ENCODE measurements around the gene SREBF2.

SREBF2 gene

DNA sequence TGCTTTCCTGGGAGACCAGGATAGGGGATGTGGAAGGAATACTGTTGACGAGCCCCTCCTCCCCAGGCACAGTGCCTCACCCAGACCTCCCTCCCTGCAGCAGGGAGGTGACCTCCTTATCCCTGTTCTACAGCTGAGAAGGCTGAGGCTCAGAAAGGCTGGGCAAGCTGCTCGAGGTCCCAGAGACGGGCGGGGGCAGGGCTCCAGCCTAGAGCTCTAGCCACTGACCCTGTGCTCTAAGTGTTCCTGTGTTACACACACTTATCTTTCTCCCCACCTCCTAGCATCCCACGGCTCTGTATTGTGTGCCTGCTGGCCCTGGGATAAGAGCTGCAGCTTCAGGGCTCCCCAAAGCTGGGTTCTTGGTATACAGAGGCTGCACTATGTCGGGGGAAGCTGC, 24.5 kb upstream of the SREBF2 start:
- Histone ChIP-seq H3K4me3 (ENCODE audit: insufficient read depth, low read depth, low read length) (no peak overlapping the region), H3K27me3 (ENCODE audit: control insufficient read depth, insufficient read depth, low read length, poor library complexity, severe bottlenecking) (no peaks in the 10 kb centered on the region), H3K36me3 (ENCODE audit: control insufficient read depth, insufficient read depth, low read length) (no peaks in the 10 kb centered on the region), H3K27ac (ENCODE audit: insufficient read depth, low read depth, low read length, poor library complexity, severe bottlenecking) (no peak overlapping the region), H3K4me1 (ENCODE audit: control insufficient read depth, insufficient read depth, low read length) (no peaks in the 10 kb centered on the region), H3K9me3 (ENCODE audit: control insufficient read depth, low read length) (no peaks in the 10 kb centered on the region)
- 78 to 87% methylated on average over 6 of the region's 6 CpGs for WGBS, 2 experiments

DNA sequence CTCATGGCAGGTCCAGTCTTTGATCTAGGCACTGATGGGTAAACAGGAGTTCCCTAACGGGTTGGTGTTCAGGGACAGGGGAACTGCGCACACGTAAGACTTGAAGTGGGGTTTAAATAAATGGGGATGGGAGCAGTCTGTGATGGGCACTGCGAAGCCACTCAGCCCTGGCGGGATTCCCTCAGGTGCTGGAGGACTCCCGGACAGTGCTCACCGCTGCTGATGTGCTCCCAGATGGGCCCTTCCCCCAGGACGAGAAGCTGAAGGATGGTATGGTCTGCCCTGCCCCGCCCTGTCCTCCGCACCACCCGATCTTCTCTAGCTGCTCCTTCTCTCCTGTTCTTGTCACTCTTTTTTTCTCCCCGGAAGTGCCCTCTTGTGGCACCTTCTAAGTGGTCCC, 22.9 kb upstream of the SREBF2 start:
- 93% methylated on average over 12 of the region's 12 CpGs for WGBS, 2 experiments

DNA sequence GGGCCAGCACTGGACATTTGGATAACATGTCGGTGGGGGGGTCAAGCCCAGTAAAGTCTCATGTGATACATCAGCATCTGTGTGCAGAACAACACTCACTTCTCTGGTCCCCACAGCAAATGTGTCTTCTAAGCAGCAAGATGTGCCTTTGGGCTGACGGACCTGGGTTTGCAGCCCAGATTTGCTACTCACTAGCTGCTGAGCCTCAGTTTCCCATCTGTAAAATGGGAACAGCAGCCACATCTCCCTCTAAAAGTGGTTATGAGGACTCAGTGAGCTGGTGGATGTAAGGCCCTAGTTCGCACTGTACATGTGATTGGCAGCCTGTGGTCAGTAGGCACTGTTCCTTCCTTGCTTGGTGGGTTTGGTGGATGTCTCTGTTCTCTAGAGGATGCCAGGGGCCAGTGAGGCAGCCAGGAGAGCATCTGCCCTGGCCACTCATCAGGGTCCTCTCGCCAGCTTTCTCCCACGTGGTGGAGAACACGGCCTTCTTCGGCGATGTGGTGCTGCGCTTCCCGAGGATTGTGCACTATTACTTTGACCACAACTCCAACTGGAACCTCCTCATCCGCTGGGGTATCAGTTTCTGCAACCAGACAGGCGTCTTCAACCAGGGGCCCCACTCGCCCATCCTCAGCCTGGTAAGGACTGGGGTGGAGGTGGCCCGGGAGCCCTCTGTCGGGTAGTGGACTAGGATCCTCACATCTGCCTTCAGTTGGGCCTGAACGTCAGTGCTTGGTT, 19.9 kb upstream of the SREBF2 start:
- no peaks in the 10 kb centered on the region for H3K36me3 ChIP-seq (ENCODE audit: control insufficient read depth, insufficient read depth, low read length)
- 95 to 97% methylated on average over 16 of the region's 16 CpGs for WGBS, 2 experiments
- H3K9me3 ChIP-seq (ENCODE audit: control insufficient read depth, low read length): no peaks in the 10 kb centered on the region
- no peak overlapping the region for H3K4me3 ChIP-seq (ENCODE audit: insufficient read depth, low read depth, low read length)
- no peaks in the 10 kb centered on the region for H3K27me3 ChIP-seq (ENCODE audit: control insufficient read depth, insufficient read depth, low read length, poor library complexity, severe bottlenecking)
- no peak overlapping the region for H3K27ac ChIP-seq (ENCODE audit: insufficient read depth, low read depth, low read length, poor library complexity, severe bottlenecking)
- no peaks in the 10 kb centered on the region for H3K4me1 ChIP-seq (ENCODE audit: control insufficient read depth, insufficient read depth, low read length)

More for the DNA sequence above, 22.9 kb upstream of the SREBF2 start:
- Histone ChIP-seq H3K36me3 (ENCODE audit: control insufficient read depth, insufficient read depth, low read length) (no peaks in the 10 kb centered on the region), H3K27ac (ENCODE audit: insufficient read depth, low read depth, low read length, poor library complexity, severe bottlenecking) (no peak overlapping the region), H3K4me3 (ENCODE audit: insufficient read depth, low read depth, low read length) (no peak overlapping the region), H3K9me3 (ENCODE audit: control insufficient read depth, low read length) (no peaks in the 10 kb centered on the region), H3K4me1 (ENCODE audit: control insufficient read depth, insufficient read depth, low read length) (no peaks in the 10 kb centered on the region), H3K27me3 (ENCODE audit: control insufficient read depth, insufficient read depth, low read length, poor library complexity, severe bottlenecking) (no peaks in the 10 kb centered on the region)

DNA sequence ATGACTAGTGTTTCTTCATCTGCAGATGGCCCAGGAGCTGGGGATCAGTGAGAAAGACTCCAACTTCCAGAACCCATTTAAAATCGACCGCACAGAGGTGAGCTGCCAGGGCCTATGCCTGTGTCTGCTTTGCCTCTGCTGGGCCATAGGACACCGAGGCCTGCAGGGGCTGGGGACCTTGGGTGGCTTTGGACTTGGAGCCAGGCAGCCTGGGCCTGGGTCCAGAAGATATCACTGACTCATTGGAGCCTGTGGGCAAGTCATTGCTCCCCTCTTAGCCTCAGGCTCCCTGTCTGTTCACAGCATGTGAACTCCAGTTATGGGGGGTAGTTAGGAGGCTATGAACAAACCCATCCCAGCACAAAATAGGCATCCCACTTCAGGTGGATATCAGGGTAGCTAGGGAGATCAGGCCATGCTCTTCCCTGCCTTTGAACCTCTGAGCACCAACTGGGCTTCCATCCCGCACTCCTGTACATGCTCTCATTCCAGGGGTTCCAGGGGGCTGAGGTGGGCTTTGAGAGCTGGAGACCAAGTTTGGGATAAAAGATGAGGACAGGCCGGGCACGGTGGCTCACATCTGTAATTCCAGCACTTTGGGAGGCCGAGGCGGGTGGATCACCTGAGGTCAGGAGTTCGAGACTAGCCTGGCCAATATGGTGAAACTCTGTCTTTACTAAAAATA, 19.0 kb upstream of the SREBF2 start:
- 95% methylated on average over 9 of the region's 9 CpGs for WGBS, 2 experiments
- Histone ChIP-seq H3K27ac (ENCODE audit: insufficient read depth, low read depth, low read length, poor library complexity, severe bottlenecking) (no peak overlapping the region), H3K36me3 (ENCODE audit: control insufficient read depth, insufficient read depth, low read length) (no peaks in the 10 kb centered on the region), H3K4me3 (ENCODE audit: insufficient read depth, low read depth, low read length) (no peak overlapping the region), H3K27me3 (ENCODE audit: control insufficient read depth, insufficient read depth, low read length, poor library complexity, severe bottlenecking) (no peaks in the 10 kb centered on the region), H3K9me3 (ENCODE audit: control insufficient read depth, low read length) (no peaks in the 10 kb centered on the region), H3K4me1 (ENCODE audit: control insufficient read depth, insufficient read depth, low read length) (no peaks in the 10 kb centered on the region)

DNA sequence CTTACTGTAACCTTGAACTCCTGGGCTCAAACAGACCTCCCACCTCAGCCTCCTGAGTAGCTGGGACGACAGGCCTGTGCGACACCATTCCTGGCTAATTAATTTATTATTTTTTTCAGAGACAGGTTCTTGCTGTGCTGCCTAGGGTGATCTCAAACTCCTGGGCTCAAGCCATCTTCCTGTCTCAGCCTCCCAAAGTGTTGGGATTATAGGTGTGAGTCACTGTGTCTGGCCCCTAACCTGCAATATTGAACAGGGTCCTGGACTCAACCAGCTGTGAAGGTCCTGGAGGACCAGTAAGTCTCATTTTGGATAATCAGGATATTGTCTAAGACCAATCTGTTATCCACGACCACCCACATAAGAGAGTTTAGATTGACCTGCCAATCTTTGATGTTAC, 17.2 kb upstream of the SREBF2 start:
- H3K27ac ChIP-seq (ENCODE audit: insufficient read depth, low read depth, low read length, poor library complexity, severe bottlenecking): no peak overlapping the region
- H3K36me3 ChIP-seq (ENCODE audit: control insufficient read depth, insufficient read depth, low read length): no peaks in the 10 kb centered on the region
- WGBS, 2 experiments: 87 to 95% methylated on average over 3 of the region's 3 CpGs
- H3K9me3 ChIP-seq (ENCODE audit: control insufficient read depth, low read length): no peaks in the 10 kb centered on the region
- H3K4me1 ChIP-seq (ENCODE audit: control insufficient read depth, insufficient read depth, low read length): no peaks in the 10 kb centered on the region
- no peak overlapping the region for H3K4me3 ChIP-seq (ENCODE audit: insufficient read depth, low read depth, low read length)
- H3K27me3 ChIP-seq (ENCODE audit: control insufficient read depth, insufficient read depth, low read length, poor library complexity, severe bottlenecking): no peaks in the 10 kb centered on the region

DNA sequence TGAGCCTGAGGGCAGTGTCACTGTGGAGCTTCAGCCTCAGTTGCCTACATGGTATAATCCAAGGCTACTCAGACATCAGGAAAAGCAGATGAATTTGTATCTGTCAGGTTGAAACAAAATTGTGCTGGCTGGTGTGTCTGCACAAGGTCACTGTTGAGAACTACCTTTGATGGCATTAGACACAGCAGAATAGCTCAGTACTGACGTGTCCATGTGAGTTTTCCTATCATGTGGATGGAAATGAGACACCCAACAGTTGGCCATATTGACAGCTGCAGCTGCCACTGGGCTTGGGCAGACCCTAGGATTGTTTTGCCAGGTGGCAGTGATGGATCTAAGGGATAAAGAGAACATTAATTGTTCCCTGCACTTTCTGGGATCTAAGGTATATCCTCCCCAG, 16.7 kb upstream of the SREBF2 start:
- Histone ChIP-seq H3K9me3 (ENCODE audit: control insufficient read depth, low read length) (no peaks in the 10 kb centered on the region), H3K27ac (ENCODE audit: insufficient read depth, low read depth, low read length, poor library complexity, severe bottlenecking) (no peak overlapping the region), H3K4me3 (ENCODE audit: insufficient read depth, low read depth, low read length) (no peak overlapping the region), H3K27me3 (ENCODE audit: control insufficient read depth, insufficient read depth, low read length, poor library complexity, severe bottlenecking) (no peaks in the 10 kb centered on the region), H3K4me1 (ENCODE audit: control insufficient read depth, insufficient read depth, low read length) (no peaks in the 10 kb centered on the region), H3K36me3 (ENCODE audit: control insufficient read depth, insufficient read depth, low read length) (no peaks in the 10 kb centered on the region)
- 97 to 98% methylated on average over 1 of the region's 1 CpG for WGBS, 2 experiments

DNA sequence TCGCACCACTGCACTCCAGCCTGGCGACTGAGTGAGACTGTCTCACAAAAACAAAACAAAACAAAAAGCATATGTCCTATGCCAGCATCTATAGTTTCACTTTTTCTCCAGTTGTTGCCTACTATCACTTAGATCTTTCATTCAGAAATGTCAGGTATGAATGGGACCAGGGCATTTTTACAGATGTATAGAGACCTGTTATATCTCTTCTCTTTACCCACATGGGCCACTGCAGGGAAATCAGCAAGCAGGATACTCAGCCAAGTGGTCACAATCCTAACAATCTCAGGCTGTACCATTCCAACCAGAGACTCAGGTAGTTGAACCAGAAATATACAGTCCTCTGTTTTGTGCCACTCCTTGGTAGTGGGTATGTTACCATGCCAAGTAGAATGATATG, 16.0 kb upstream of the SREBF2 start:
- H3K9me3 ChIP-seq (ENCODE audit: control insufficient read depth, low read length): no peaks in the 10 kb centered on the region
- 93 to 97% methylated on average over 2 of the region's 2 CpGs for WGBS, 2 experiments
- H3K36me3 ChIP-seq (ENCODE audit: control insufficient read depth, insufficient read depth, low read length): no peaks in the 10 kb centered on the region
- no peaks in the 10 kb centered on the region for H3K27me3 ChIP-seq (ENCODE audit: control insufficient read depth, insufficient read depth, low read length, poor library complexity, severe bottlenecking)
- H3K27ac ChIP-seq (ENCODE audit: insufficient read depth, low read depth, low read length, poor library complexity, severe bottlenecking): no peak overlapping the region
- H3K4me3 ChIP-seq (ENCODE audit: insufficient read depth, low read depth, low read length): no peak overlapping the region
- H3K4me1 ChIP-seq (ENCODE audit: control insufficient read depth, insufficient read depth, low read length): no peaks in the 10 kb centered on the region

DNA sequence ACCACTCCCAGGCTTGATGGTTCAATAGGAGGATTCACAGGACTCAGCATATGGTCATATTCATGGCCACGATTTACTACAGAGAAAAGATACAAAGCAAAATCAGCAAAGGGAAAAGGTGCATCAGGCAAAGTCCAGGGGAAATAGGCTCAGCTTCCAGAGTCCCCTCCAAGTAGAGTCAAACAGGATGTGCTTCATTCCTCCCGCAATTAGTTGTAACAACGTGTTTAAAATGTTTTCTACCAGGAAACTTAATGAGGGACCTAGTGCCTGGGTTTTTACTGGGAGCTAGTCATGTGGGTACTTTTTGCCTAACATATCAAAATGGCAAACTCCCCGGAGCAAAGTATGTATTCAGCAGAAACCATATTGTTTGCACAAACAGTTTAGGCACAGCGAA, 14.9 kb upstream of the SREBF2 start:
- H3K4me3 ChIP-seq (ENCODE audit: insufficient read depth, low read depth, low read length): no peak overlapping the region
- no peaks in the 10 kb centered on the region for H3K4me1 ChIP-seq (ENCODE audit: control insufficient read depth, insufficient read depth, low read length)
- H3K9me3 ChIP-seq (ENCODE audit: control insufficient read depth, low read length): no peaks in the 10 kb centered on the region
- H3K27me3 ChIP-seq (ENCODE audit: control insufficient read depth, insufficient read depth, low read length, poor library complexity, severe bottlenecking): no peaks in the 10 kb centered on the region
- no peak overlapping the region for H3K27ac ChIP-seq (ENCODE audit: insufficient read depth, low read depth, low read length, poor library complexity, severe bottlenecking)
- no peaks in the 10 kb centered on the region for H3K36me3 ChIP-seq (ENCODE audit: control insufficient read depth, insufficient read depth, low read length)
- 94 to 95% methylated on average over 5 of the region's 5 CpGs for WGBS, 2 experiments

DNA sequence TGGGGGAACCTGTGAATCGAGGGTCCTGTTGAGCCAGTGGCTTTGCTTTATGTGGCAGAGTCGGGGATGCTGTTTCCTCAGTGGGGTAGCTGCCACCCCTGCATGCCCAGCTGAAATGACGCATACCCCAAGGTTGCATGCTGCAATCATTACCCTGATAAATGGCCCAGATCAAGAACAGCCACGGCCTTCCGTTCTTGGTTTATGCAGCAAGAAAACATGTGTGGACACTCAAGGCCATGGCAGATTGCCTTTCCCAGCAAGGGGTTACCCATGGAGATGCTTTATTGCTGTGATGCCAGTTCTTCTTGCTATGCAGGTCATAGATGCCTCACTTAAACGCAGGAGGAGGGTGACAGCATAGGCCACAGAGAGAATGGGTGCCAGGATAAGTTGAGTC, 14.3 kb upstream of the SREBF2 start:
- H3K27ac ChIP-seq (ENCODE audit: insufficient read depth, low read depth, low read length, poor library complexity, severe bottlenecking): no peak overlapping the region
- 94 to 96% methylated on average over 6 of the region's 6 CpGs for WGBS, 2 experiments

DNA sequence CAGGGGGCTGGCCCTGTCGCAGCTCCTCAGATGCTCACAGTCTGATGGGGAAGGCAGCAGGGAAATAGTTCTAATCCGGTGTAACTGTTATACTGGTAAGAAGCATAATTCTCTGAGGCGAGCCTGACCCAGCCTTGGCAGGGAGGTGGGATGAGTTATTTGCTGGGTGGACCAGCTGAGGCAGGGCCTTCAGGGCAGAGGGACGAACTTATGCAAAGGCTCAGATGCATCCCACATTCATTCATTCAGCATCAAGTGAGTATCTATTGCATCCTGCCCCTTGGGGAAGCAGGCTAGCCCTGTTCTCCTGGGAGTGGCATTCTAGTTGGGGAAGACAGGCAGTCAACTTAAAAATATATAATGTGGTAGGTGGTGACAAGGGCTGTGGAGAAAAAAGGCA, 13.6 kb upstream of the SREBF2 start:
- Histone ChIP-seq H3K4me3 (ENCODE audit: insufficient read depth, low read depth, low read length) (no peak overlapping the region), H3K36me3 (ENCODE audit: control insufficient read depth, insufficient read depth, low read length) (no peaks in the 10 kb centered on the region), H3K27ac (ENCODE audit: insufficient read depth, low read depth, low read length, poor library complexity, severe bottlenecking) (no peak overlapping the region), H3K27me3 (ENCODE audit: control insufficient read depth, insufficient read depth, low read length, poor library complexity, severe bottlenecking) (no peaks in the 10 kb centered on the region), H3K9me3 (ENCODE audit: control insufficient read depth, low read length) (no peaks in the 10 kb centered on the region), H3K4me1 (ENCODE audit: control insufficient read depth, insufficient read depth, low read length) (no peaks in the 10 kb centered on the region)
- WGBS, 2 experiments: 95 to 99% methylated on average over 3 to 4 of the region's 4 CpGs

More for the DNA sequence above, 14.3 kb upstream of the SREBF2 start:
- Histone ChIP-seq H3K9me3 (ENCODE audit: control insufficient read depth, low read length) (no peaks in the 10 kb centered on the region), H3K36me3 (ENCODE audit: control insufficient read depth, insufficient read depth, low read length) (no peaks in the 10 kb centered on the region), H3K27me3 (ENCODE audit: control insufficient read depth, insufficient read depth, low read length, poor library complexity, severe bottlenecking) (no peaks in the 10 kb centered on the region), H3K4me3 (ENCODE audit: insufficient read depth, low read depth, low read length) (no peak overlapping the region), H3K4me1 (ENCODE audit: control insufficient read depth, insufficient read depth, low read length) (no peaks in the 10 kb centered on the region)

Data from ectodermal cell (in vitro differentiated cells).